BE2C (cell line): ENCODE data around the gene TRMT61A.

Source experiments
- DNase-seq: peaks from one replicate; pipeline ENCODE4 v3.0.0-alpha.2; 2020
- H3K27me3 ChIP-seq: fragments of 250-450 bp; sonication (Bioruptor Pico); 2 replicates; pipeline ENCODE4 v1.5.1; 2020; ENCODE audit warnings: mild to moderate bottlenecking
- H3K36me3 ChIP-seq: fragments of 250-450 bp; sonication (Bioruptor Pico); 2 replicates; pipeline ENCODE4 v1.5.1; 2020; ENCODE audit warnings: mild to moderate bottlenecking
- H3K4me1 ChIP-seq: fragments of 250-450 bp; sonication (Bioruptor Pico); 2 replicates; pipeline ENCODE4 v1.5.1; 2020
- H3K4me3 ChIP-seq: 2 replicates; pipeline ENCODE4 v1.5.1; 2011; ENCODE audit warnings: low read depth, low read length
- H3K9me3 ChIP-seq: fragments of 250-450 bp; sonication (Bioruptor Pico); 2 replicates; pipeline ENCODE4 v1.5.1; 2020
- CTCF ChIP-seq: IDR thresholded peaks from 2 replicates; pipeline ENCODE4 v1.5.1; 2012; ENCODE audit warnings: mild to moderate bottlenecking, low read depth, low read length

TRMT61A gene

GRCh38 chr14:103545915-103546651, 17.1 kb downstream of the TRMT61A start:
- no peak overlapping the region for H3K4me3 ChIP-seq
- peaks cover 22% of the 10 kb centered on the region for H3K4me1 ChIP-seq
- DNase-seq, result peak; percentile 18
- H3K9me3 ChIP-seq, result no peaks in the 10 kb centered on the region
- H3K27me3 ChIP-seq, result no peaks in the 10 kb centered on the region
- no peak for TF ChIP-seq CTCF
- H3K36me3 ChIP-seq, result no peaks in the 10 kb centered on the region

- Histone ChIP-seq H3K27me3 (no peaks in the 10 kb centered on the region), H3K9me3 (no peaks in the 10 kb centered on the region), H3K4me1 (peaks cover 22% of the 10 kb centered on the region), H3K4me3 (no peak overlapping the region), H3K36me3 (no peaks in the 10 kb centered on the region)
- DNase-seq, result peak; percentile 78
- TF ChIP-seq CTCF, result peak; percentile 89
Observed at GRCh38 chr14:103546652-103547454, 17.9 kb downstream of the TRMT61A start.

- Histone ChIP-seq H3K36me3 (no peaks in the 10 kb centered on the region), H3K27me3 (no peaks in the 10 kb centered on the region), H3K4me3 (no peak overlapping the region), H3K9me3 (no peaks in the 10 kb centered on the region), H3K4me1 (peaks cover 21% of the 10 kb centered on the region)
- peak; percentile 6 for DNase-seq
- TF ChIP-seq CTCF, result no peak
Observed at GRCh38 chr14:103547455-103547940, 18.5 kb downstream of the TRMT61A start.

- Histone ChIP-seq H3K36me3 (no peaks in the 10 kb centered on the region), H3K4me3 (no peak overlapping the region), H3K9me3 (no peaks in the 10 kb centered on the region), H3K4me1 (peaks cover 16% of the 10 kb centered on the region), H3K27me3 (no peaks in the 10 kb centered on the region)
- TF ChIP-seq CTCF, result no peak
- DNase-seq, result peak; percentile 10
Observed at GRCh38 chr14:103547941-103548462, 19.0 kb downstream of the TRMT61A start.

GRCh38 chr14:103548463-103549351, 19.7 kb downstream of the TRMT61A start:
- no peak for TF ChIP-seq CTCF
- Histone ChIP-seq H3K4me1 (peaks cover 10% of the 10 kb centered on the region), H3K9me3 (no peaks in the 10 kb centered on the region), H3K36me3 (no peaks in the 10 kb centered on the region), H3K27me3 (no peaks in the 10 kb centered on the region), H3K4me3 (no peak overlapping the region)
- peak; percentile 5 for DNase-seq
